ENCODE data around the gene EPAS1. TPM values are rescaled to one million over a fixed set of nuclear protein-coding genes. Genes with fewer than 3 reads are reported as not detected.
A peak's percentile ranks its signal among the peaks of the same experiment; 100 is the strongest.

Gene EPAS1
- total RNA-seq, 1 donor from 2014 or later, result 1,738 TPM

DNA sequence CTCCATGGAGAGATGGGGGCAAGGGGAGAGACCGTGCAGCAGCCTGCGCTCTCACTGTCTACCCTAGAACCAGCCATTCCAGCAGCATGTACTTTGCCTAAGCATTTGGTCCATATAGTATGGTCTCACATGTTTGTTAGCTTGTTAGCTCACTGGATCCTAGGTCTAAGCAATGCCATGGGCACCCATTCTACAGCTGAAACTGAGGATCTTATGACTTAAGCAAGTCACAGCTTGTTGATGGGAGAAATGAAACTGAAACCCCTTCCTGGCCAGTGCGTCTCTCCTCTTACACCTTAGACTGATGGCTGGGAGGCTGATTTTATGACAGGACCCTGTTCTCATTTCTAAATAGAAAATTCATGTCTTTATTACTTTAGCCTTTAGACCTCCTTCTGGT lies 90.1 kb downstream of the EPAS1 start:
- Histone ChIP-seq H3K4me3 (no peak overlapping the region), H3K9me3 (no peaks in the 10 kb centered on the region), H3K27ac (peak overlapping the region; percentile 21 to 37), H3K27me3 (no peaks in the 10 kb centered on the region), H3K36me3 (peaks cover 25 to 44% of the 10 kb centered on the region in 2 donors), H3K4me1 (peaks cover 4 to 15% of the 10 kb centered on the region in 2 donors)
- DNase-seq (ENCODE audit: low spot score in 2 of 2), result peak in 1 of 2 donors; percentile 41
- intact Hi-C loops (cut with DNase I), result loop anchor here (1.0 to 5.0 kb wide), 3 partner anchors 22 to 395 kb away; no protein-coding TSS in a partner anchor
- TF ChIP-seq, protein P1, sequence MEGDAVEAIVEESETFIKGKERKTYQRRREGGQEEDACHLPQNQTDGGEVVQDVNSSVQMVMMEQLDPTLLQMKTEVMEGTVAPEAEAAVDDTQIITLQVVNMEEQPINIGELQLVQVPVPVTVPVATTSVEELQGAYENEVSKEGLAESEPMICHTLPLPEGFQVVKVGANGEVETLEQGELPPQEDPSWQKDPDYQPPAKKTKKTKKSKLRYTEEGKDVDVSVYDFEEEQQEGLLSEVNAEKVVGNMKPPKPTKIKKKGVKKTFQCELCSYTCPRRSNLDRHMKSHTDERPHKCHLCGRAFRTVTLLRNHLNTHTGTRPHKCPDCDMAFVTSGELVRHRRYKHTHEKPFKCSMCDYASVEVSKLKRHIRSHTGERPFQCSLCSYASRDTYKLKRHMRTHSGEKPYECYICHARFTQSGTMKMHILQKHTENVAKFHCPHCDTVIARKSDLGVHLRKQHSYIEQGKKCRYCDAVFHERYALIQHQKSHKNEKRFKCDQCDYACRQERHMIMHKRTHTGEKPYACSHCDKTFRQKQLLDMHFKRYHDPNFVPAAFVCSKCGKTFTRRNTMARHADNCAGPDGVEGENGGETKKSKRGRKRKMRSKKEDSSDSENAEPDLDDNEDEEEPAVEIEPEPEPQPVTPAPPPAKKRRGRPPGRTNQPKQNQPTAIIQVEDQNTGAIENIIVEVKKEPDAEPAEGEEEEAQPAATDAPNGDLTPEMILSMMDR (IDR thresholded peaks at IDR 0.05), result no peak

DNA sequence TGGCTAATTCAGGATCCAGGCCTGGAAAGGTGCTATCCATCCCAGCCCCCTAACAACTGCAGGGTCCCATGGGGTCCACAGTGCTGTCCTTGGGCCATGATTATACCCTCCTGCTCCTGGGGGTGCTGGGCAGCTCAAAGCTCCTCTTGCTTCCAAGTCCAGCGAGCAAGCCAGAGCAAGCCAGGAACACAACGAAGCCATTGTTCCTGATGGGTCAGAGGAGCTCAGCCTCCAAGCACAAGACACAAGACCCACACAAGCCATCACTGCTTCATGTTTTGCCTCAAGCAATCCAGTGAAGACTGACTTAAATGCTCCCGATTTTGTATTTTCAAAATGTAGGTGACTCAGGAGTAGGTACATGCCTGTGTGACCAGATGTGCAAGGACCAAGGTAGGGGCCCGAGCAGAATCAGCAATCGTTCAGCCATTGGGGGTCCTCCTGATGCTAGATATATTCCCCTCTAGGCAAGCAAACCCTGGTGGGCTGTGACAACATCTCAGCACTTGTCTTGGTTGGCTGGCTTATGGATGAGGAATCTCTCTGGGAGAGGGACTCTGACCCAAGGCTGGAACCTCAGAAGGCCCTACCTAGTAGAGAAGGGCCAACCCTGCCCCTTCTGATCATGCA lies 90.8 kb downstream of the EPAS1 start:
- DNase-seq (ENCODE audit: low spot score in 2 of 2), result peak in 1 of 2 donors; percentile 42
- intact Hi-C loops (cut with DNase I), result loop anchor here (1.0 to 5.0 kb wide), 3 partner anchors 21 to 396 kb away; no protein-coding TSS in a partner anchor
- no peaks in the 10 kb centered on the region for H3K27me3 ChIP-seq
- H3K4me1 ChIP-seq, result peaks cover 4 to 15% of the 10 kb centered on the region in 2 donors
- TF ChIP-seq, protein P1 (IDR thresholded peaks at IDR 0.05), result no peak
- no peaks in the 10 kb centered on the region for H3K9me3 ChIP-seq
- H3K27ac ChIP-seq, result peak overlapping the region; percentile 21 to 34
- no peak overlapping the region for H3K4me3 ChIP-seq
- peaks cover 19 to 37% of the 10 kb centered on the region in 2 donors for H3K36me3 ChIP-seq

DNA sequence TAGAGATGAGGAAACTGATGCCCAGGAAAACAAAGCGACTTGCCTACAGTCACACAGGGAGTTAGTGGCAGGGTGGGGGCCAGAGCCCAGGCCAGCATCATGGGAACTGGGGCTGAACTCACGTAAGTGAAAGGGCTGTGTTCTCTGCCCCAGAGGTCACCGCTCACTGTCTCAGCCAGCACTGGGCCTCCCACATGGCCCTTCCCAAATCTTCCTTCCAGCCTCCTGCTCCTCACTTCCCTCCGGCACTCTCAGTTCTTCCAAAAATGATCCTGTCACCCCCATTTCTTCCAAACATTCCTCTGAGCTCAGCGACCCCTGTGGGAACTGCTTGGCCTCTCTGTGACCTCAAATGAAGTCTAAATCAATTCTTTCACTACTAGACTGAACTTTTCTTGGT lies 91.7 kb downstream of the EPAS1 start:
- peaks cover 4 to 15% of the 10 kb centered on the region in 2 donors for H3K4me1 ChIP-seq
- H3K27me3 ChIP-seq, result no peaks in the 10 kb centered on the region
- H3K4me3 ChIP-seq, result no peak overlapping the region
- peak in 1 of 2 donors; percentile 57 for DNase-seq (ENCODE audit: low spot score in 2 of 2)
- TF ChIP-seq, protein P1 (IDR thresholded peaks at IDR 0.05), result no peak
- peak overlapping the region in 1 of 2 donors; percentile 21 for H3K27ac ChIP-seq
- no peaks in the 10 kb centered on the region for H3K9me3 ChIP-seq
- intact Hi-C loops (cut with DNase I), result loop anchor here (5.0 kb wide), 2 partner anchors 162 to 397 kb away; no protein-coding TSS in a partner anchor
- H3K36me3 ChIP-seq, result peaks cover 11 to 28% of the 10 kb centered on the region in 2 donors

DNA sequence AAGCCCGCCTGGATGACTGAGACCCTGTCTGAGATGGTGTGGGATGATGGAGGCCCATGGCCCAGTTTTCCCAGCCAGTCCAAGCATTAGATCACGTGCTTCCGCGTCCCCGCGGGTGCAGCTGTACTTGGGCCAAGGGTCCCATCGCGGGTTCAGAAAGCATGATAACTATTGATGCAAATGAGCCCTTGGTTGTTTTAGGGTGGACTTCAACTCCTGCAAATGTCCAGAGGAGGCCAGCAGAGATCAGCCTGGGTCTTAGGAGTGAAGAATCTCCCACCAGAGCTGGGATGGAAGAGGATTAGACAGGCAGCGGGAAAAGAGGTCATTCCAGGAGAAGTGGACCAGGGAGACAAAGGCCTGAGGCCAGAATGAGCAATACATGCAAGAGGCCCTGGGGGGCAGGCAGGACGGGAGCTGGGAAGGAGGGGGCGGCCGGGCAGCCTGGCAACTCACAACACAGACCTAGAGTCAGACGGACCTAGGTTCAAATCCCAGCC lies 92.3 kb downstream of the EPAS1 start:
- H3K4me1 ChIP-seq, result peaks cover 4 to 15% of the 10 kb centered on the region in 2 donors
- TF ChIP-seq, protein P1 (IDR thresholded peaks at IDR 0.05), result no peak
- DNase-seq (ENCODE audit: low spot score in 2 of 2), result peak in 1 of 2 donors; percentile 65
- no peaks in the 10 kb centered on the region for H3K27me3 ChIP-seq
- no peak overlapping the region for H3K27ac ChIP-seq
- no peaks in the 10 kb centered on the region for H3K9me3 ChIP-seq
- H3K4me3 ChIP-seq, result no peak overlapping the region
- peaks cover 5 to 22% of the 10 kb centered on the region in 2 donors for H3K36me3 ChIP-seq
- intact Hi-C loops (cut with DNase I), result loop anchor here (5.0 kb wide), 2 partner anchors 162 to 397 kb away; no protein-coding TSS in a partner anchor

DNA sequence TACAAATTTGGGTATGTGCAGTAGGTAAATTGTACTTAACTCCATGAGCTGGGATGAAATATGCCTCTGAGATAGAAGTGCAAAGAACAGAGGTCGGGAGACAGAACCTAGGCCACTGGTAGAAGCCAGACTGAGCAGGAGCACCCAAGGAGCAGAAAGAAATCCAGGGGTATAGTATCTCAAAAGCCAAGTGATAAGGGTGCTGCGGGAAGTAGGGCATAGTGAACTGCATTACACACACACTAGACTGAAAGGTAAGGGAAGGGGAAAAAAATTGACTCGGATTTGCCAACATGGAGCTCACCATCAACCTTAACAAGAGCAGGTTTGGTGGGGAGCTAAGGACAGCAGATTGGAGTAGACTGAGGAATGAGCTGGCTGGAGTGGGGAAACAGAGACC lies 92.8 kb downstream of the EPAS1 start:
- Histone ChIP-seq H3K27ac (no peak overlapping the region), H3K36me3 (peaks cover 0 to 16% of the 10 kb centered on the region in 2 donors), H3K27me3 (no peaks in the 10 kb centered on the region), H3K9me3 (no peaks in the 10 kb centered on the region), H3K4me1 (peaks cover 4 to 15% of the 10 kb centered on the region in 2 donors), H3K4me3 (no peak overlapping the region)
- intact Hi-C loops (cut with DNase I), result no loop called here
- TF ChIP-seq, protein P1 (IDR thresholded peaks at IDR 0.05), result no peak
- DNase-seq (ENCODE audit: low spot score in 2 of 2), result peak in 1 of 2 donors; percentile 33
